ENCODE data around the gene CCNY.

CCNY gene

GRCh38 chr10:35595106-35595505 is 258.8 kb downstream of the CCNY start:
- DNase-seq = no peak

GRCh38 chr10:35598379-35598778 is 262.1 kb downstream of the CCNY start:
- DNase-seq = no peak

- no peak for DNase-seq
These were observed 263.9 kb downstream of the CCNY start for GRCh38 chr10:35600193-35600592.

- no peak for DNase-seq
These were observed 268.9 kb downstream of the CCNY start, which contains the start of gene GJD4 for GRCh38 chr10:35605191-35605590. Gene GJD4, plus strand, starts transcription at chr10:35605341. Its CDS starts 227 bp downstream, at chr10:35605568.

GRCh38 chr10:35606430-35606829 is 270.1 kb downstream of the CCNY start:
- no peak for DNase-seq

GRCh38 chr10:35607475-35608327 is 271.4 kb downstream of the CCNY start:
- no peak for DNase-seq

- no peak for DNase-seq
These were observed 272.0 kb downstream of the CCNY start for GRCh38 chr10:35608328-35608672.

- no peak for DNase-seq
These were observed 275.4 kb downstream of the CCNY start for GRCh38 chr10:35611750-35612149.

GRCh38 chr10:35612385-35613106 is 276.2 kb downstream of the CCNY start:
- DNase-seq = no peak

- no peak for DNase-seq
These were observed 276.8 kb downstream of the CCNY start for GRCh38 chr10:35613107-35613440.

GRCh38 chr10:35613597-35614226 is 277.4 kb downstream of the CCNY start:
- DNase-seq = no peak

GRCh38 chr10:35614312-35614711 is 278.0 kb downstream of the CCNY start:
- DNase-seq = no peak

Measured in MV-4-11 (cell line).